ENCODE results near the gene RAMP1. TPM values are rescaled to one million over a fixed set of nuclear protein-coding genes. Genes with fewer than 3 reads are reported as not detected.

RAMP1 gene
- total RNA-seq, 1 experiment from 2014 or later, result 0.63 TPM

GRCh38 chr2:237917696-237918374 is 58.4 kb downstream of the RAMP1 start:
- H3K18ac ChIP-seq (ENCODE audit: insufficient read length, low read depth, low read length), result no peak overlapping the region
- no CpG with 5 or more reads among the region's 5 CpGs for WGBS (ENCODE audit: extremely low coverage, insufficient read length, low lambda C conversion rate)

More at GRCh38 chr2:237917696-237918374, 58.4 kb downstream of the RAMP1 start:
- H3K14ac ChIP-seq (ENCODE audit: insufficient read depth, low read length), result no peak overlapping the region
- H2BK20ac ChIP-seq (ENCODE audit: low read depth, low read length, poor library complexity, severe bottlenecking), result no peak overlapping the region
- no peak overlapping the region for H2AK5ac ChIP-seq (ENCODE audit: insufficient read length, low read length)
- H3K9me3 ChIP-seq (ENCODE audit: control insufficient read depth, low read depth, low read length), result no peaks in the 10 kb centered on the region
- H2BK120ac ChIP-seq (ENCODE audit: low read depth, low read length, poor library complexity, severe bottlenecking), result no peak overlapping the region
- H3K4me1 Mint-ChIP-seq, result peaks cover 2% of the 10 kb centered on the region in 2 experiments
- TF ChIP-seq CTCF (conservative IDR thresholded peaks at IDR 0.05), result no peak
- no peak overlapping the region for H3K23ac ChIP-seq (ENCODE audit: insufficient read length, low read depth, low read length)
- no peak for DNase-seq
- H3K9ac ChIP-seq (ENCODE audit: extremely low read depth, insufficient read length, low read length), result no peak overlapping the region
- H3K27ac ChIP-seq (ENCODE audit: insufficient read length, low read depth, low read length), result no peak overlapping the region
- no peak overlapping the region for H3K56ac ChIP-seq (ENCODE audit: insufficient read length, low read depth, low read length)
- H2BK15ac ChIP-seq (ENCODE audit: low read depth, low read length), result no peak overlapping the region
- no peaks in the 10 kb centered on the region for H4K20me1 ChIP-seq (ENCODE audit: control insufficient read depth, insufficient read depth, insufficient read length)
- no peaks in the 10 kb centered on the region for H3K79me2 ChIP-seq (ENCODE audit: insufficient read depth, low read length)
- peaks cover 20% of the 10 kb centered on the region for H3K27me3 Mint-ChIP-seq (ENCODE audit: low read depth)
- H2BK5ac ChIP-seq (ENCODE audit: insufficient read length, low read length), result no peak overlapping the region
- H3K4me3 Mint-ChIP-seq, result no peak overlapping the region
- no peak overlapping the region for H3T11ph ChIP-seq (ENCODE audit: low read length)
- no peaks in the 10 kb centered on the region for H3K27me3 ChIP-seq (ENCODE audit: insufficient read depth, low read length)
- H4K5ac ChIP-seq (ENCODE audit: insufficient read length, low read depth, low read length), result no peak overlapping the region
- no peaks in the 10 kb centered on the region for H3K9me3 Mint-ChIP-seq
- no peak overlapping the region for H3K27ac Mint-ChIP-seq
- no peak overlapping the region for H4K8ac ChIP-seq (replicated peaks; ENCODE audit: insufficient read length, low read depth, low read length)
- no peaks in the 10 kb centered on the region for H3K23me2 ChIP-seq (ENCODE audit: insufficient read length, low read depth, low read length, poor library complexity, severe bottlenecking)
- no peaks in the 10 kb centered on the region for H3K79me1 ChIP-seq (ENCODE audit: insufficient read depth, low read depth, low read length, poor library complexity, severe bottlenecking)
- H3K36me3 Mint-ChIP-seq (ENCODE audit: insufficient read depth in 1 of 3, low read depth in 3 of 3), result no peaks in the 10 kb centered on the region
- H2BK12ac ChIP-seq (ENCODE audit: insufficient read length, low read depth, low read length), result no peak overlapping the region
- H3K4me2 ChIP-seq (ENCODE audit: insufficient read depth, insufficient read length, low read length), result no peak overlapping the region
- H3K4ac ChIP-seq (ENCODE audit: low read depth, low read length), result no peak overlapping the region
- H4K91ac ChIP-seq (ENCODE audit: insufficient read length, low read depth, low read length), result no peak overlapping the region
- H2AFZ ChIP-seq (ENCODE audit: low read length), result no peak overlapping the region
- H3K4me1 ChIP-seq (ENCODE audit: insufficient read depth, low read length), result no peaks in the 10 kb centered on the region

Measured in H9 (cell line).